ENCODE measurements around the gene TOP3B. TPM values are rescaled to one million over a fixed set of nuclear protein-coding genes. Genes with fewer than 3 reads are reported as not detected.

The TOP3B gene
- total RNA-seq, 4 donors from 2014 or later = 12.3 to 27.5 (median 20.4) TPM

- intact Hi-C loops (cut with DNase I) = no loop called here
- Histone ChIP-seq H3K4me3 (no peak overlapping the region), H3K27ac (replicated peaks in 1 of 4) (no peak overlapping the region), H3K9me3 (no peaks in the 10 kb centered on the region), H3K36me3 (peaks cover 65 to 100% (median 99%) of the 10 kb centered on the region in 4 donors), H3K27me3 (no peaks in the 10 kb centered on the region), H3K4me1 (no peaks in the 10 kb centered on the region)
- TF ChIP-seq POLR2AphosphoS5 (IDR thresholded peaks at IDR 0.05) (no peak), POLR2A (IDR thresholded peaks at IDR 0.05; ENCODE audit: low read depth) (no peak), CTCF (IDR thresholded peaks at IDR 0.05) (no peak), EP300 (IDR thresholded peaks at IDR 0.05) (no peak)
- DNase-seq (ENCODE audit: extremely low spot score) = no peak
- 93% methylated on average over 6 of the region's 6 CpGs for WGBS
These were observed 17.6 kb downstream of the TOP3B start for GRCh38 chr22:21964918-21965484.

- intact Hi-C loops (cut with DNase I) = no loop called here
- Histone ChIP-seq H3K9me3 (no peaks in the 10 kb centered on the region), H3K36me3 (peaks cover 60 to 100% (median 99%) of the 10 kb centered on the region in 4 donors), H3K27me3 (no peaks in the 10 kb centered on the region), H3K4me1 (no peaks in the 10 kb centered on the region), H3K27ac (replicated peaks in 1 of 4) (no peak overlapping the region), H3K4me3 (no peak overlapping the region)
- DNase-seq (ENCODE audit: extremely low spot score) = no peak
- TF ChIP-seq POLR2AphosphoS5 (IDR thresholded peaks at IDR 0.05) (no peak), CTCF (IDR thresholded peaks at IDR 0.05) (no peak), EP300 (IDR thresholded peaks at IDR 0.05) (no peak), POLR2A (IDR thresholded peaks at IDR 0.05; ENCODE audit: low read depth) (no peak)
- 100% methylated on average over 5 of the region's 15 CpGs for WGBS
These were observed 18.4 kb downstream of the TOP3B start for GRCh38 chr22:21964234-21964633.

- intact Hi-C loops (cut with DNase I) = no loop called here
- H3K4me3 ChIP-seq = no peak overlapping the region
- no peak for DNase-seq (ENCODE audit: extremely low spot score)
- no peak for TF ChIP-seq POLR2A (IDR thresholded peaks at IDR 0.05; ENCODE audit: low read depth)
- no peak for TF ChIP-seq EP300 (IDR thresholded peaks at IDR 0.05)
- no peak for TF ChIP-seq CTCF (IDR thresholded peaks at IDR 0.05)
- no peak for TF ChIP-seq POLR2AphosphoS5 (IDR thresholded peaks at IDR 0.05)
- no peaks in the 10 kb centered on the region for H3K27me3 ChIP-seq
- H3K9me3 ChIP-seq = no peaks in the 10 kb centered on the region
- no peak overlapping the region for H3K27ac ChIP-seq (replicated peaks in 1 of 4)
- 86% methylated on average over 8 of the region's 19 CpGs for WGBS
- no peaks in the 10 kb centered on the region for H3K4me1 ChIP-seq
- peaks cover 56 to 100% (median 99%) of the 10 kb centered on the region in 4 donors for H3K36me3 ChIP-seq
These were observed 18.8 kb downstream of the TOP3B start for GRCh38 chr22:21963790-21964211.

GRCh38 chr22:21963286-21963685, 19.3 kb downstream of the TOP3B start:
- Histone ChIP-seq H3K4me3 (no peak overlapping the region), H3K36me3 (peaks cover 52 to 100% (median 99%) of the 10 kb centered on the region in 4 donors), H3K27ac (replicated peaks in 1 of 4) (no peak overlapping the region), H3K4me1 (no peaks in the 10 kb centered on the region), H3K9me3 (no peaks in the 10 kb centered on the region), H3K27me3 (no peaks in the 10 kb centered on the region)
- TF ChIP-seq EP300 (IDR thresholded peaks at IDR 0.05) (no peak), CTCF (IDR thresholded peaks at IDR 0.05) (no peak), POLR2A (IDR thresholded peaks at IDR 0.05; ENCODE audit: low read depth) (no peak), POLR2AphosphoS5 (IDR thresholded peaks at IDR 0.05) (no peak)
- WGBS = 94% methylated on average over 7 of the region's 7 CpGs
- DNase-seq (ENCODE audit: extremely low spot score) = no peak
- intact Hi-C loops (cut with DNase I) = no loop called here

- TF ChIP-seq CTCF (IDR thresholded peaks at IDR 0.05) (no peak), EP300 (IDR thresholded peaks at IDR 0.05) (no peak), POLR2A (IDR thresholded peaks at IDR 0.05; ENCODE audit: low read depth) (no peak), POLR2AphosphoS5 (IDR thresholded peaks at IDR 0.05) (no peak)
- Histone ChIP-seq H3K4me1 (no peaks in the 10 kb centered on the region), H3K4me3 (no peak overlapping the region), H3K27ac (replicated peaks in 1 of 4) (no peak overlapping the region), H3K36me3 (peaks cover 47 to 100% (median 98%) of the 10 kb centered on the region in 4 donors), H3K9me3 (no peaks in the 10 kb centered on the region), H3K27me3 (no peaks in the 10 kb centered on the region)
- WGBS = 93% methylated on average over 10 of the region's 11 CpGs
- intact Hi-C loops (cut with DNase I) = no loop called here
- DNase-seq (ENCODE audit: extremely low spot score) = no peak
These were observed 20.0 kb downstream of the TOP3B start for GRCh38 chr22:21962655-21962949.

Data from esophagus muscularis mucosa (tissue), 4 donors.